Endothelial cell of umbilical vein (primary cell): ENCODE data around the gene TMEM74B.

ENCODE experiments used
- CTCF ChIP-seq, 2 donors: IDR thresholded peaks; 1 replicate in 1 of 2; 2 replicates in 1 of 2; pipeline ENCODE4 v1.5.1; 2011; ENCODE audit warnings: low read length in 2 of 2, mild to moderate bottlenecking in 2 of 2, moderate library complexity in 2 of 2, control low read depth in 1 of 2, inconsistent platforms in 1 of 2, low read depth in 1 of 2; ENCODE audit not compliant: insufficient read depth in 1 of 2; ENCODE audit errors: extremely low read depth in 1 of 2
- EZH2 ChIP-seq: IDR thresholded peaks from 2 replicates; pipeline ENCODE4 v1.6.1; 2012; ENCODE audit warnings: borderline replicate concordance, low read depth, mild to moderate bottlenecking, moderate library complexity, low read length, inconsistent platforms; ENCODE audit not compliant: severe bottlenecking
- JUN ChIP-seq: IDR thresholded peaks from 2 replicates; pipeline ENCODE4 v1.6.1; 2011; ENCODE audit warnings: borderline replicate concordance, low read depth; ENCODE audit not compliant: insufficient read length, insufficient read depth
- MAX ChIP-seq: IDR thresholded peaks from 2 replicates; pipeline ENCODE4 v1.6.1; 2011; ENCODE audit not compliant: insufficient read depth, insufficient read length
- MYC ChIP-seq: IDR thresholded peaks from one replicate; pipeline ENCODE4 v1.6.1; 2011; ENCODE audit warnings: mild to moderate bottlenecking, low read depth, low read length
- POLR2A ChIP-seq: IDR thresholded peaks from 2 replicates; pipeline ENCODE4 v1.6.1; 2012; ENCODE audit warnings: low read depth, mild to moderate bottlenecking, control low read depth, low read length
- POLR2AphosphoS5 ChIP-seq: IDR thresholded peaks from 2 replicates; pipeline ENCODE4 v1.6.1; 2012; ENCODE audit warnings: low read depth, mild to moderate bottlenecking, control low read depth, low read length, moderate library complexity; ENCODE audit not compliant: insufficient read depth

- TF ChIP-seq CTCF (IDR thresholded peaks at IDR 0.05; ENCODE audit: extremely low read depth in 1 of 2, insufficient read depth in 1 of 2, low read depth in 1 of 2, low read length in 2 of 2) (no peak), POLR2A (no peak), MYC (no peak), EZH2 (no peak), JUN (no peak), MAX (no peak), POLR2AphosphoS5 (no peak)
Observed at GRCh38 chr20:1188347-1188746, 3.6 kb upstream of the TMEM74B start.
